PFSK-1 (cell line): Measurements from ENCODE around the gene TTC13.

Experiments used
- FOXP2 ChIP-seq: optimal IDR thresholded peaks from 2 replicates; pipeline ENCODE3; 2011; ENCODE audit warnings: borderline replicate concordance, control low read depth, inconsistent platforms; ENCODE audit not compliant: insufficient read depth; ENCODE audit errors: extremely low read length, extremely low read depth
- POLR2AphosphoS5 ChIP-seq: IDR thresholded peaks from 2 replicates; pipeline ENCODE4 v1.6.1; 2012; ENCODE audit warnings: low read depth, mild to moderate bottlenecking, control low read depth, low read length, moderate library complexity
- REST ChIP-seq, 2 experiments: IDR thresholded peaks; 2 replicates each; pipeline versions ENCODE4 v1.6.1 to v1.8.0; 2011 to 2012; ENCODE audit warnings: low read depth in 2 of 2, low read length in 2 of 2, control low read depth in 1 of 2, inconsistent platforms in 1 of 2, mild to moderate bottlenecking in 1 of 2, moderate library complexity in 1 of 2; ENCODE audit not compliant: insufficient read depth in 1 of 2
- SIN3A ChIP-seq: IDR thresholded peaks from 2 replicates; pipeline ENCODE4 v1.6.1; 2012; ENCODE audit warnings: mild to moderate bottlenecking, low read length, moderate library complexity, borderline replicate concordance; ENCODE audit not compliant: insufficient read depth
- TAF1 ChIP-seq: IDR thresholded peaks from 2 replicates; pipeline ENCODE4 v1.6.1; 2012; ENCODE audit warnings: low read length, control low read depth, borderline replicate concordance; ENCODE audit not compliant: insufficient read depth

The TTC13 gene

GRCh38 chr1:230958370-230958769 is 20.3 kb downstream of the TTC13 start:
- TF ChIP-seq SIN3A: no peak
- TF ChIP-seq TAF1: no peak
- no peak for TF ChIP-seq REST (IDR thresholded peaks at IDR 0.05; ENCODE audit: insufficient read depth in 1 of 2, low read depth in 2 of 2, low read length in 2 of 2)
- TF ChIP-seq FOXP2: no peak
- no peak for TF ChIP-seq POLR2AphosphoS5

GRCh38 chr1:230957580-230957989 is 21.1 kb downstream of the TTC13 start:
- TF ChIP-seq FOXP2 (no peak), TAF1 (no peak), REST (IDR thresholded peaks at IDR 0.05; ENCODE audit: insufficient read depth in 1 of 2, low read depth in 2 of 2, low read length in 2 of 2) (no peak), SIN3A (no peak), POLR2AphosphoS5 (no peak)

GRCh38 chr1:230950404-230950803 is 28.3 kb downstream of the TTC13 start:
- TF ChIP-seq TAF1 (no peak), POLR2AphosphoS5 (no peak), SIN3A (no peak)

- TF ChIP-seq POLR2AphosphoS5: no peak
- no peak for TF ChIP-seq REST (IDR thresholded peaks at IDR 0.05; ENCODE audit: insufficient read depth in 1 of 2, low read depth in 2 of 2, low read length in 2 of 2)
- no peak for TF ChIP-seq SIN3A
- TF ChIP-seq TAF1: no peak
- no peak for TF ChIP-seq FOXP2
Measured at GRCh38 chr1:230948903-230949302, 29.8 kb downstream of the TTC13 start.

- TF ChIP-seq TAF1: no peak
- no peak for TF ChIP-seq POLR2AphosphoS5
Measured at GRCh38 chr1:230948301-230948700, 30.4 kb downstream of the TTC13 start.

GRCh38 chr1:230943048-230943593 is 35.5 kb downstream of the TTC13 start:
- TF ChIP-seq POLR2AphosphoS5 (no peak), REST (IDR thresholded peaks at IDR 0.05; ENCODE audit: insufficient read depth in 1 of 2, low read depth in 2 of 2, low read length in 2 of 2) (no peak), TAF1 (no peak)
